K562 (cell line): ENCODE results near the gene HSDL2. TPM values are rescaled to one million over a fixed set of nuclear protein-coding genes. Genes with fewer than 3 reads are reported as not detected.

Experiments
- AFF4 ChIP-seq: sonication (generic); formaldehyde crosslinking; IDR thresholded peaks from 2 replicates; pipeline ENCODE4 v1.8.0; 2023; ENCODE audit warnings: mild to moderate bottlenecking, missing genetic modification reagents
- DPF2 ChIP-seq: fragments of 450-650 bp; IDR thresholded peaks from 2 replicates; pipeline ENCODE4 v1.6.1; 2016
- HNRNPK ChIP-seq: fragments of 200-400 bp; formaldehyde crosslinking; IDR thresholded peaks from one replicate; pipeline ENCODE4 v1.6.1; 2018; ENCODE audit warnings: mild to moderate bottlenecking, low read depth, low read length; ENCODE audit not compliant: poor library complexity, severe bottlenecking
- HSF4 ChIP-seq: fragments of 250-450 bp; sonication (Bioruptor Pico); IDR thresholded peaks from 2 replicates; pipeline ENCODE4 v2.1.2; 2022; ENCODE audit warnings: mild to moderate bottlenecking, moderate library complexity, borderline replicate concordance
- POLR2AphosphoS2 ChIP-seq: IDR thresholded peaks from 2 replicates; pipeline ENCODE4 v1.6.1; 2012; ENCODE audit warnings: low read length, improper control_type of control experiment
- RCOR1 ChIP-seq, 2 experiments: IDR thresholded peaks; 2 replicates each; pipeline ENCODE4 v1.6.1; 2012; ENCODE audit warnings: low read depth in 2 of 2, low read length in 2 of 2, borderline replicate concordance in 1 of 2, improper control_type of control experiment in 1 of 2
- REST ChIP-seq, 2 experiments: fragments of 450-650 bp; formaldehyde crosslinking in 1 of 2; IDR thresholded peaks; 2 replicates each; pipeline versions ENCODE4 v1.4.0 to v1.6.1; 2014 to 2020; ENCODE audit warnings: mild to moderate bottlenecking in 2 of 2, borderline replicate concordance in 1 of 2, low read depth in 1 of 2
- SIRT6 ChIP-seq: IDR thresholded peaks from one replicate; pipeline ENCODE4 v1.6.1; 2012; ENCODE audit warnings: low read depth, mild to moderate bottlenecking, control low read depth, inconsistent platforms, low read length, moderate library complexity
- TAL1 ChIP-seq: fragments of 450-650 bp; IDR thresholded peaks from 2 replicates; pipeline ENCODE4 v1.6.1; 2016; ENCODE audit warnings: mild to moderate bottlenecking
- TCF7L2 ChIP-seq: fragments of 150-350 bp; IDR thresholded peaks from 2 replicates; pipeline ENCODE4 v1.6.1; 2016; ENCODE audit warnings: low read depth, mild to moderate bottlenecking, low read length, moderate library complexity
- ZBED1 ChIP-seq: IDR thresholded peaks from 2 replicates; pipeline ENCODE4 v1.6.1; 2014
- ZNF133 ChIP-seq: fragments of 250-450 bp; sonication (Bioruptor Pico); IDR thresholded peaks from 2 replicates; pipeline ENCODE4 v1.4.0; 2020; ENCODE audit warnings: mild to moderate bottlenecking
- polyA plus RNA-seq, 8 experiments: library from polyadenylated mRNA; depleted of rRNA in 4 of 8; stranded (reverse) in 5 of 8; unstranded in 3 of 8; fragments of >200 nt; fragmentation: Nextera tagmentation in 2 of 8; fragmentation: Illumina TruSeq in 1 of 8; extraction: Ambion mirVana in 2 of 8; extraction: Trizol in 1 of 8; gene quantifications; 2 replicates each; pipeline versions ENCODE4 v1.2.1 to v1.2.3, GENCODE V29; 2011 to 2014; ENCODE audit warnings: inconsistent platforms in 1 of 8, missing spikeins in 1 of 8
- total RNA-seq, 7 experiments: library from RNA; depleted of rRNA in 6 of 7; stranded (reverse); fragments of >200 nt in 6 of 7; fragmentation: Illumina TruSeq in 2 of 7; extraction: Trizol in 2 of 7; gene quantifications; 2 replicates each; pipeline versions ENCODE4 v1.2.1 to v1.2.3, GENCODE V29; 2011 to 2021; ENCODE audit warnings: low replicate concordance in 1 of 7
- TF ChIP-seq, protein P1 (sequence below): fragments of 250-450 bp; sonication (Bioruptor Pico); IDR thresholded peaks from 2 replicates; pipeline ENCODE4 v1.5.0; 2021; ENCODE audit warnings: mild to moderate bottlenecking, moderate library complexity

Gene HSDL2
- total and polyA plus RNA-seq, 9 of the 15 experiments (the other 6 are each of a cell fraction or from before 2014, with no cell fraction given), result 22.8 to 74.1 (median 35.6) TPM

DNA sequence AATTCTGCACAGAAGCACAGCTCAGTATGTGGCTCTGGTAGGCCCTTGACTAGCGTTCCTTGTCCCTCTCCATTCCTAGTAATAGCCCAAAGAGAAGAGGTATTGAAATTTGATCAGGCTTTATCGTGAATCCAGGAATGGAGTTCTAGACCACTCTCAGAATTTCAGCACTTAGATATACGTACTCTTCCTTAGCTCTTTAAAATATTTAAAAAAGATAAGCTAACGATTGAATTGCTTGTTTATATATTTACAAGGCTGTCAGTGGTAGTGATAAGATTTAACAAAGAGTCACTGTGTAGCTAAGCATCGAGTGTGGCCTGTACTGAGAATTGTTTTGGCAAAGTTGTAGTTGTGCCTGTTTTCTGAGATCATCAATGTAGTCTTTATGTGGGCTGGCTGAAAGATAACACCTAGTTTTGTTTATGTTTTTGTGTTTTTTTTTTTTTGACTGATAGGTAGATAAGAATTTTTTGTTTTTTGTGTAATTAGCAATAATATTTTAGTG is 109.2 kb downstream of the HSDL2 start (continued):
- TF ChIP-seq ZBED1, result no peak
- TF ChIP-seq RCOR1 (IDR thresholded peaks at IDR 0.05; ENCODE audit: borderline replicate concordance in 1 of 2, low read depth in 2 of 2, low read length in 2 of 2), result no peak
- TF ChIP-seq ZNF133 (CRISPR knock-in tag), result no peak
- no peak for TF ChIP-seq HSF4
- TF ChIP-seq SIRT6, result no peak
- TF ChIP-seq REST (IDR thresholded peaks at IDR 0.05; ENCODE audit: borderline replicate concordance), result no peak
- TF ChIP-seq REST (CRISPR knock-in tag; IDR thresholded peaks at IDR 0.05; ENCODE audit: low read depth), result no peak
- no peak for TF ChIP-seq AFF4 (CRISPR knock-in tag)
- TF ChIP-seq DPF2, result peak; percentile 87
- TF ChIP-seq HNRNPK, result no peak
- TF ChIP-seq, protein P1, sequence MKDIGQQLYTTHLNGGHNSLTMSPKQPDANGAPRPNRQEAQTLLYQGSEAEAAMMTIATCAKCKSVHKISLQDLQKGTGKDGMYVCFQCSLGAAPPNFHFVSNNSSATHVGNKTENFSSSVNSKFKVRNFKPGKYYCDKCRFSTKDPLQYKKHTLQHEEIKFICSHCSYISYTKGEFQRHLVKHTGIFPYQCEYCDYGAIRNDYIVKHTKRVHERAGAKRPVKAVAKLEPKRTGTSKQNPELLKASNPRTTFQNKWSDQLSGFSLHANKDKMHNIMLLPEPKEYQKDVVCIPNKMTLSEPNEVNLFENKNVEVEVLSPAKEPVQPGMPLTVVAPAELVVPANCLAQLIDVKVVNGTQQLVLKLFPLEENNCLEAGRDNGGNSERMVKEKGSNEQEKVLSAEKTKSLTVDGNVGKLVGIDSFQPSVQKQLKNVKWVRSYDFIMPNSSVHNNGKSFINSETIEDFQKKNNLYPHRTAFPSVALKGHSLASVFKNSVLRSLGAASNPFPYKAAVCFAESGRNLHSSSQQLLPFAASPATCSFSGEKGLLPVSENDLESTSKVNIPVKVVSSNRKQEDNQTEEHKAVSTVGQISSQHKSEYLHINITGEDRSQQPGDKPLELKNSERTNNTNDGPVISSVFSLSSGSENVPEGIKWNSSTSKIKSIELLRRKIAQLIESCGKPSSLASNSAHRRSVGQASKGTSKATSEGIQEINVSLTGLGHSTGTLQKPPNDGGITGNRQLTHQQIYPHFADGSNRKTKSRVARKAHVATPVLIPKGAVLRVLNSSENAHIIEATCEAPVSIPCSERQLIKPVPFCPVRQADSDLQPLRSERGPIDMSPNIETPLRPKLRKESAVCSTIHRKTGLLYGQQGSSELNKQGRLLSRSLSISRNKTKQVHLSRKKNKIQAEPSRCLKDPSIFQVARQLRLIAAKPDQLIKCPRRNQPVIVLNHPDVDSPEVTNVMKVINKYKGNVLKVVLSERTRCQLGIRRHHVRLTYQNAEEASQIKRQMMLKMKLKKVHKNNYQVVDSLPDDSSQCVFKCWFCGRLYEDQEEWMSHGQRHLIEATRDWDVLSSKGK, result no peak
- TF ChIP-seq TCF7L2, result no peak
- no peak for TF ChIP-seq POLR2AphosphoS2
- peak; percentile 74 for TF ChIP-seq TAL1
